Activated T-cell treated with anti-CD3 and anti-CD28 coated beads, Interleukin-2, amount 50 U/mL, for 48 hours (primary cell): ENCODE results near the gene SFRP2.
A peak's percentile ranks its signal among the peaks of the same experiment; 100 is the strongest.

Source experiments
- DNase-seq, 2 experiments: peaks; one replicate each; pipeline ENCODE4 v3.0.0-alpha.2; 2020

The SFRP2 gene

GRCh38 chr4:153766758-153767157 is 22.1 kb downstream of the SFRP2 start:
- no peak for DNase-seq

- no peak for DNase-seq
These were observed 23.0 kb downstream of the SFRP2 start for GRCh38 chr4:153765894-153766293.

- DNase-seq, result no peak
These were observed 24.1 kb downstream of the SFRP2 start for GRCh38 chr4:153764601-153765368.

GRCh38 chr4:153763404-153763803 is 25.5 kb downstream of the SFRP2 start:
- no peak for DNase-seq

- DNase-seq, result peak; percentile 27 to 44
These were observed 29.2 kb downstream of the SFRP2 start, which contains the start of gene RNF175 for GRCh38 chr4:153759407-153760316. Gene RNF175 (minus strand): TSS chr4:153760024. CDS start chr4:153759862, 162 bp downstream.

GRCh38 chr4:153758688-153759406 is 30.0 kb downstream of the SFRP2 start:
- DNase-seq, result no peak

GRCh38 chr4:153758136-153758535 is 30.7 kb downstream of the SFRP2 start:
- DNase-seq, result no peak

- no peak for DNase-seq
These were observed 31.5 kb downstream of the SFRP2 start for GRCh38 chr4:153757407-153757806.

- DNase-seq, result no peak
These were observed 33.7 kb downstream of the SFRP2 start for GRCh38 chr4:153755186-153755585.

GRCh38 chr4:153750197-153750817 is 38.6 kb downstream of the SFRP2 start:
- DNase-seq, result peak; percentile 72 to 76

GRCh38 chr4:153748378-153748777 is 40.5 kb downstream of the SFRP2 start:
- no peak for DNase-seq

- DNase-seq, result no peak
These were observed 41.4 kb downstream of the SFRP2 start for GRCh38 chr4:153747406-153747955.

- DNase-seq, result no peak
These were observed 43.2 kb downstream of the SFRP2 start for GRCh38 chr4:153745651-153746050.

- DNase-seq, result no peak
These were observed 47.3 kb downstream of the SFRP2 start for GRCh38 chr4:153741541-153741940.

GRCh38 chr4:153735906-153736461 is 52.9 kb downstream of the SFRP2 start:
- DNase-seq, result no peak

- DNase-seq, result no peak
These were observed 55.0 kb downstream of the SFRP2 start for GRCh38 chr4:153733751-153734448.

GRCh38 chr4:153731239-153731638 is 57.6 kb downstream of the SFRP2 start:
- no peak for DNase-seq
